ENCODE data around the gene UQCR11. TPM values are rescaled to one million over a fixed set of nuclear protein-coding genes. Genes with fewer than 3 reads are reported as not detected.

The UQCR11 gene
- 100 to 1,000 TPM; 674 to 933 TPM for total RNA-seq
- long read RNA-seq, transcript UQCR11-203 (3 exons, 1,324 nt): major isoform, 35 of 39 reads
- long read RNA-seq, partial matches to known transcripts: 1 of 39 reads
- long read RNA-seq, other reads (novel, unspliced or antisense): 2 of 39 reads

- ATAC-seq: peak; percentile 95 to 97
These were observed at the start of gene UQCR11 for GRCh38 chr19:1605236-1606137. Gene UQCR11 (minus strand): TSS chr19:1605462. CDS start chr19:1605409, 53 bp downstream.

DNA sequence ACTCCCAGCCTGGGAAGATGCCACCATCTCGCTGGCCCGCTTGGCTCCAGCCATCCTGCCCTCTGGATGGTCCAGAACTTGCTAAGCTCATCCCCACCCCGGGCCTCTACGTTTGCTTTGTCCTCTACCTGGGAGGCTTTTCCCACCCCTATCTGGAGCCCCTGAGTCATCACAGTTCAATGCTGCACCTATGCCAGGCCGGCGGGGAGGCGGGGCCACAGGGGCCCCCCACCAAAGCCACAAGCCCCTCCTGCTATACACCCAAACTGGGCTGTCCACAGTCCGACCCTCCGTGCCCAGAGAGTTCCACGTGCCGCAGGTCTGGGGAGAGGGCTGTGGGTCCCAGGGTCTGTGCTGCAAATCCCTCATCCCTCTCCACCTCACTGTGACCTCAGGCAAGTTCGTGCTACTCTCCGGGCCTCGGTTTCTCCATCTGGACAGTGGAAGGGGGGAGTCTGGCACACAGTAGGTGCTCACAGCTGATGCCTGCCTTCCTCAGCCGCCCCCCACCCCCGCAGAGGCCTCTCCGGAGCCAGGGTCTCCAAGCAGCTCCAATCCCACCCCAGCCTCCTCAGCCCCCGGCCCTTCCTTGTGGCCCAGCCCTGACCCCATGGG lies 49.0 kb upstream of the UQCR11 start:
- no peak for ATAC-seq
- no peak for DNase-seq
- intact Hi-C loops (cut with DNase I): no loop called here

More at GRCh38 chr19:1605236-1606137, at the start of gene UQCR11:
- peak; percentile 97 for DNase-seq
- intact Hi-C loops (cut with DNase I): loop anchor here in 1 of 2 donors (2.0 kb wide), 1 partner anchor 45 kb away; no protein-coding TSS in a partner anchor

DNA sequence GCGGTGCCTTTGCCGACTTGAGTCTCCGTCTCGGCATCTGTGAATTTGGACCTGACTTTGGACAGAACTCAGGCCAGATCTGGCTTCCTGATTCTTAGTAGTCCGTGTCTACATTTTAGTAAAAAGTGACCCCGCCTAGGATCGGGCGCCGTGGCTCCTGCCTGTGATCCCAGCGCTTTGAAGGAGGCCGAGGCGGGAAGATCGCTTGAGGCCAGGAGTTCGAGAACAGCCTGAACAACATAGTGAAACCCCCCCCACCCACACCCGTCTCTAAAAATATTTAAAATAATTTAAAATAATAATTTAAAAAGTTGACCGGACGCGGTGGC lies 48.0 kb upstream of the UQCR11 start:
- DNase-seq (no peak), ATAC-seq (peak in 1 of 2 donors; percentile 5)
- intact Hi-C loops (cut with DNase I): no loop called here

DNA sequence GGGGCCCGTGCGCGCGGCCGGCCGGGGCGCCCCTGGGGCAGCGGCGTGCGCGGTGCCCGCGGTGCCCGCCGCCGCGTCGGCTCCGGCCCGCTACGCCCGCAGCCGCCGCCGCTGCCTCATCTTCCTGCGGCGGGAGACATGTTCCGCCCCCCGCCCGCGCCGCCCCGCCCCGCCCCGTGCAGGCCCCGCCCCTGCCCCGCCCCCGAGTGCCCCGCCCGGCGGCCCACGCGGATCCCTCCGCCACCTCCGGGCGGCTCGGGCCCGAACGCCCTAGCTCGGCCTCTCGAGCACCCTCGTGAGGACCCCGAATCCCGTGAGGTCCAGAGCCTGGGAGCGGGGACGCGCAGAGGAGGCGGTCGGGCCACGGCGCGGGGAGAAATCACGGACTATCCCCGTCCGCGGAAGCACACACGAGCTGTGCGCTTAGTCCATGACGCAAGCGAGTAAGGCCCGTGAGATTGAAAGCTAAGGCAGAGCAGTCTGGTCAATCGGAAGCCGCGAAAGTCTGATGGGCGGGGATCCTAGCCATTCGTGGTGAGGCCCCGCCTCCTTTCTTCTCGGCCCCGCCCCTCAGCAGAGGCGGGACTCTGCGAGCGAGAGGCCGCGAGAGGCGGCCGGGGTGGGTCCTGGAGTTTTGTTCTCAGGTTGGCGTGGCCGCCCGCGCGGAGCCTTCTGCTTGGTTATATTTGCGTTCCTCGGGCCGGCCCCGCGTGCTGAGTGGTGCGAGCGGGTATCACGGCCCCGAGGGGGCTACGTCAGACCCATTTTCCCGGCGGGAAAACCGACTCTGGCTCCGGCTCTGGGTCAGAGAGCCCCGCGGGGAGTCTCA lies 47.4 kb upstream of the UQCR11 start, which contains the start of gene TCF3:
TSS of gene TCF3 (minus strand) at position 145 of the 829 bp plus-strand sequence. CDS start 2,367 bp downstream, outside the sequence.
- intact Hi-C loops (cut with DNase I): no loop called here
- DNase-seq (peak; percentile 98), ATAC-seq (peak; percentile 99)

GRCh38 chr19:1651568-1652291 lies 46.5 kb upstream of the UQCR11 start:
- peak; percentile 60 for DNase-seq
- intact Hi-C loops (cut with DNase I): loop anchor here in 1 of 2 donors (2.0 kb wide), 1 partner anchor 45 kb away; no protein-coding TSS in a partner anchor
- peak in 1 of 2 donors; percentile 2 for ATAC-seq

- no peak for DNase-seq
- ATAC-seq: no peak
- intact Hi-C loops (cut with DNase I): loop anchor here in 1 of 2 donors (2.0 kb wide), 1 partner anchor 44 kb away; no protein-coding TSS in a partner anchor
These were observed 45.6 kb upstream of the UQCR11 start for GRCh38 chr19:1650650-1651567.

- intact Hi-C loops (cut with DNase I): loop anchor here in 1 of 2 donors (2.0 kb wide), 1 partner anchor 43 kb away; no protein-coding TSS in a partner anchor
- DNase-seq (no peak), ATAC-seq (no peak)
These were observed 44.7 kb upstream of the UQCR11 start for GRCh38 chr19:1649706-1650649.

- DNase-seq (no peak), ATAC-seq (no peak)
- intact Hi-C loops (cut with DNase I): no loop called here
These were observed 43.8 kb upstream of the UQCR11 start for GRCh38 chr19:1648920-1649541.

DNA sequence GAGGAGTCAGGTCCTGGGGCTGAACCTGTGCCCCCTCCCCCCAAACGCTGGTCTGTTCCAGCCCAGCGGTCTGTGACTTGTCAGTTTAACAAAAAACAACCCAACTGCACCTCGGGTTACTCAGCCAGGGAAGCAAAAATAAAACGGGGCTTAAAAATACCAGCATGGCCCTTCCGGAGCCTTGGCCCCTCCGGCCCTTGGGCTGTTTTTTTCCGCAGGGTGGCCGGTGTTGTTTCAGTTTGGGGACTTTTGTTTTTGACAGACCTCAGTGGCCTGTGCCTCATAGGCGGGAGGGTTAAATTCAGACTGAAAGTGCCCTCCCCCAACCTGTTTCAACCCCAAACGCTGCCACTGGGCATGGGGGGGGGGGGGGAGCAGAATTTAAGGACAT lies 43.2 kb upstream of the UQCR11 start:
- intact Hi-C loops (cut with DNase I): no loop called here
- DNase-seq (no peak), ATAC-seq (no peak)

- DNase-seq: no peak
- intact Hi-C loops (cut with DNase I): no loop called here
These were observed 42.5 kb upstream of the UQCR11 start for GRCh38 chr19:1647501-1648458.

GRCh38 chr19:1646659-1647453 lies 41.6 kb upstream of the UQCR11 start:
- intact Hi-C loops (cut with DNase I): no loop called here
- ATAC-seq (no peak), DNase-seq (no peak)

More at GRCh38 chr19:1647501-1648458, 42.5 kb upstream of the UQCR11 start:
- ATAC-seq: no peak

- intact Hi-C loops (cut with DNase I): no loop called here
- DNase-seq (no peak), ATAC-seq (no peak)
These were observed 40.9 kb upstream of the UQCR11 start for GRCh38 chr19:1646149-1646548.

- DNase-seq (no peak), ATAC-seq (no peak)
- intact Hi-C loops (cut with DNase I): no loop called here
These were observed 40.0 kb upstream of the UQCR11 start for GRCh38 chr19:1645299-1645698.

DNA sequence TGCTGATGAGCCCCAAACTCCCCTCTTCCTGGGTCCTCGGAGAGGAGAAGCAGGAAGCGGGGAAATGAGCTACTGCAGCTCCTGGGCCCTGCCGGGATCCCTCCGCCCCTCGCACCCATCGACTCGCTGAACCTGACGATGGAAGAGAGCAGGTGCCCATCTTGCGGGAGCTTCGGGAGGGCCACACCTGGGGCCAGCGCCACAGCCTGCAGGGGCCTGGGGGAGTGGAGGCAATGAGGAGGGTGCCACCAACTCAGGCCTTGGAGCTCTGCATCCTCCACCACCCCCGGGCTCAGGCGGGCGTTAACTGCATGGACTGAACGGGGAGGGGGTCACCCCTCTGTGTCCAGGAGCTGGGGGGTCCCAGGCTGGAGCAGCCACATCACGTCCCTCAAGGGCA lies 38.8 kb upstream of the UQCR11 start:
- DNase-seq: no peak
- ATAC-seq: no peak
- intact Hi-C loops (cut with DNase I): no loop called here
